Stimulated activated CD8-positive, alpha-beta memory T cell treated with anti-CD3 and anti-CD28 coated beads, Interleukin-12 subunit alpha, Interleukin-12 subunit beta, amount 100 ng/mL, for 24 hours (primary cell): Measurements from ENCODE around the gene NPC1.

Source experiments
- DNase-seq: peaks from one replicate; pipeline ENCODE4 v3.0.0-alpha.2; 2020; ENCODE audit errors: extremely low read depth

NPC1 gene

GRCh38 chr18:23548275-23548674 is 38.0 kb downstream of the NPC1 start:
- DNase-seq = no peak

DNA sequence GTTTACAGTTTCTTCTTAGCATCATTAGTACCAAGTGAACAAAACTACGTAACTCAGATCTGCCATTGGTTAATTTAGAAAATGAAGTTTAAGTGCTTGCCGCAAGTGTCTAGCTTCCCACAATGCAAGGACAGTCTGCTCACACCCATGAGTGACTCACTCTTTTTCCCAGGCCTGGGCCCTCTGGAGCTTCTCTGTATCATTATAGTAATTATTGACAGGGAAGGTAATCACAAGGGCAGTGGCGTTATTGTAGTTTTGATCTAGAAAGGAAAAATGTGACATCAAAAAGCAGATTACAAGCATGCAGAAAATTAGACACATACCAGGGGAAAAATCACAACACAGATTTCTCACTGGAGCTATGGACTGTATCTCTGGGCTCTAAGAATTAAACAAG is 38.5 kb downstream of the NPC1 start:
- no peak for DNase-seq

- no peak for DNase-seq
Observed at GRCh38 chr18:23547306-23547705, 39.0 kb downstream of the NPC1 start.

DNA sequence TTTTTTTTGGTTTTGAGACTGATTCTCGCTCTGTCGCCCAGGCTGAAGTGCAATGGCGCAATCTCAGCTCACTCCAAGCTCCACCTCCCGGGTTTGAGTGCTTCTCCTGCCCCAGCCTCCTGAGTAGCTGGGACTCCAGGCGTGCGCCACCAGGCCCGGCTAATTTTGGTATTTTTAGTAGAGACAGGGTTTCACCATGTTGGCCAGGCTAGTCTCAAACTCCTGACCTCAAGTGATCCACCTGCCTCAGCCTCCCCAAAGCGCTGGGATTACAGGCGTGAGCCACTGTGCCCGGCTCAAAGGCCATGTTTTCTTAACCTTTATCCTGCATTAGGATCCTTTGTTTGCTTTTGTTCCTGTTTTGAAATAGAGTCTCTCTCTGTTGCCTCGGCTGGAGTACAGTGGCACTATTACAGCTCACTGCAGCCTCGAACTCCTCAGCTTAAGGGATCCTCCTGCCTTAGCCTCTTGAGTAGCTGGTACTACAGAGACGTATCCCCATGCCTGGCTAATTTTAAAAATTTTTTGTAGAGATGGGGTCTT is 41.0 kb downstream of the NPC1 start:
- DNase-seq = no peak

DNA sequence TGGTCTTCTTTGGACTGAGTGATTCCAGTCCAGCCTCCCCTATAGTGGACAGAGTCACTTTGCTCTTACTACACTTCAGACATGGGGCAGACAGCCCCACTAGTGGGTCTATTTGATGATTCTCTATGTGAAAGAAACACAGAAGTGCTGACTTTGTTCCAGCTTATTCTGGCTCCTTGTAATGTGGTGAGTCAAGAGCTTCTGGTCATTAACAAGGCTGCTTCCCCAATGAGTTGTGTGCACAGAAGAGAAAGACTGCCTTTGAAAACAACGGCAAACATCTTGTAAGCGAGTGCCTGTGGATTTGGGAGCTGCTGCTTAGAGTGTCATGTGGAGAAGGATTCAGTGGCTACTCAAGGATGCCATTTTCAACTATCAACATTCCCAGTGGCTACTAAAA is 43.8 kb downstream of the NPC1 start:
- no peak for DNase-seq

- no peak for DNase-seq
Observed at GRCh38 chr18:23541349-23542093, 44.8 kb downstream of the NPC1 start.

- no peak for DNase-seq
Observed at GRCh38 chr18:23540867-23541266, 45.4 kb downstream of the NPC1 start.

DNA sequence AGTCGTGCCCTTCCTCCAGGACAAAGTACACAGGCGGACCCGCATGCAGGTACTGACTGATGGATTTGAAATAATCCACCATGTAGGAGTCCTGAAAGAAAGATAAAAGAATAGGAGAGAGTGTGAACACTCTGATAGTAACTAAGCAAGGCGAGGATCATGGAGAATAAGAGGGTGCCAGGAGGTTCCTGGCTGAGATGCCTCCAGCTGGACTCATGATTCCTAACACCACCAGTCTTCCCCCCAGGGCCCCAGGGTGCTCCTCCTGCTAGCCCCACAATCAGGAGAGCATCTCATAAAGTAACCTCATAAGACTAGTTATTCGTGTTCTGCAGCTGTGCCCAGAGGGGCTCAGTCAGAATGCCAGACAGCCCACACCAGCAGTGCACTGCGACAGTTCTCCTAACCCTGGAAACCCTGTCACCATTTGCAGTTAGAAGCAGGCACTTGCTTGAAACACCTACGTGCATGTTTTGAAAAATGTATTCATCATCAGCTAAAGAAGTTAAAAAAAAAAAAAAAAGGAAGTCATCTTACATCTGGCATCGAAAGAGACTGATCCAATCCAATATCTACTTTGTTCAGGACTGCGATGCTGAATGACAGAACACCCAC is 46.3 kb downstream of the NPC1 start:
- no peak for DNase-seq

GRCh38 chr18:23539296-23539695 is 47.0 kb downstream of the NPC1 start:
- DNase-seq = no peak

DNA sequence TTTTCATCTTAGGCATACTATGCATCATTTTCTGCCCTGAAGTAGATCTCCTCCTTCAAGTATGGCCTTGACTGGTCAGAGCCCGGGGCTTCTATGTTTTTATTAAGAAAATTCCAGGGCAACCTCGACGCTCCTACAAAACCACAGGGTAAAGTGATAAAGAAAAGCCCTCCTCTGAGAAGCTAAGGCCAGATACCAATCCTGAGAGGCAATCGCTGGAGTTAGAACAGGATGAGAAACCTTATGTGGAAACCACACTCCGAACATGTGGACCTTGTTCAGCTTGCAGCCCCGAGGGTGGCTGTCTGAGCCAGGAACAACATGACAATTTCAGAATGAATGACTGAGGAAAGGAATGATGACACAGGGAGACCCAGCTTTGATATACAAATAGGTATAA is 47.4 kb downstream of the NPC1 start:
- DNase-seq = no peak

- no peak for DNase-seq
Observed at GRCh38 chr18:23538001-23538400, 48.3 kb downstream of the NPC1 start.

GRCh38 chr18:23537274-23537673 is 49.0 kb downstream of the NPC1 start:
- no peak for DNase-seq

DNA sequence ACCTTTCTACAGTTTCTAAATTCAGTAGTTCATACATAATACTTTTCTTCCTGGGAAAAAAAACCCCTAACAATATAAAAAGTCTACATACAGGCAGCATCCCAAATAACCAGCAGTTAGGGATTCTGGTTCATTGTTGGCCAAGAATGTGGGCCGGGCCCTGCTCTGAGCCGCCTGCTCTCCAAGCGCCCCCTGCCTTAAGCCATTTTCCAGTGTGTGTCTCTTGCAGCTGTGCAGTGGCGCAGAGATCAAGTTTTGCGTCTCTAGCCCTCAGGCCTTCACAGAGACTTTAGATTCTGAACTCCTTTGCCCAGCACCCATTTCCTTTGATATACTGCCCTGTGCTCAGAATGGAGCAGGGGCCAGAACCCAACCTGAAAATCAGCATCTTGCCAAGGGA is 50.1 kb downstream of the NPC1 start:
- no peak for DNase-seq

DNA sequence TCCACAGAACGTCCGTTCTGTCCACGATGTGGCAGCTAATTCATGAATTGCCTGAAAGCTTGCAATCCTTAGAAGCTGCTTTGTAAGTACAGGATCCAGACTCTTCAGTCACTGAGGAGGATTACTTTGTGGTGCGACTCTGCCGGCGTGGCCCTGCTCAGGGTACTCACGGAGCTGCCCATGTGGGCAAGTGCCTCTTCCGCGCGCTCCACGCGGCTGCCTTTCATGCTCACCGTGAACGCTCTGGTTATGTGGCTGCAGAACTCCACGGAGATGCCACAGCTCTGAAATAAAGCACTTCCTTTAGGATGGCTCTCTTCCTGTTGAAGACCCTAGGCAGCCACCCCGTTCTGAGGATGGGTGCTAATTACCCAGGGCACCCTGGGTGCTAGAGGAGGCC is 52.0 kb downstream of the NPC1 start:
- DNase-seq = no peak

DNA sequence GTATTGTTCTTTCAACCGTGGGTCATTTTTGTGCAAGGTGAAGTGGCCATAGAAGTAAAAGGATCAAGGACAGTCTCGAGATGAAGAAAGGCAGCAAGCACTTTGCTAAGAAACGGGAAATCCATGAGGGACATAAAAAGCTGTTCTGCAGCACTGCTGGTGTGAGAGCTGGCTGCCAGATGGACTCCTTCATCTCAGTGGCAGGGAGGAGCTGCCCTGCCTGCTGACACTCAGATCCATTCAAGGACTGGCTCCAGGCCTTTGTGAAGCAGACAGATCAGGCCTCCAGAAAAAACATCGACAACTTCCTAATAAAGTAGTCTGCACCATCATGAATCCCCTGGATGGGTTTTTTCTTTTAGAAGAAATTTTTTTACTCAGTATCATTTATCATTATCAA is 53.5 kb downstream of the NPC1 start:
- DNase-seq = no peak

DNA sequence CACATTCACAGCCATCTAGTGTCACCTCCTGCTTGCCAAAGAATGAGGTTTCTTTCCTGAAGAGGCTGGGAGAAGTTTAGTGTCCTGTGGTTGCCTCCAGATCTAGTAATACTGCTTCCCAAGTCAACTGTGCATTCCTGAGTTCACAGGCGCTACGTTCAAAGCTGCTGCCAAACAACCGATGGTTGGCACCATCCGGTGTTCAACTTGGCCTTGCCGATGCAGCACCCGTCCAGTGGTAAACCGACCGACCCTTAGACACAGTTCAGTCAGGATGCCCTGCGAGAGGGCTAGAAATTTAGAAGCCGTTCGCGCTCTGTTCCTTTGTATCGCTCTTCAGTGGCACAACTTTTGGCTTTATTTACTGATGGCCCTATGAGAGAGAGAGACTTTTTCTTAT is 54.4 kb downstream of the NPC1 start:
- DNase-seq = no peak

DNA sequence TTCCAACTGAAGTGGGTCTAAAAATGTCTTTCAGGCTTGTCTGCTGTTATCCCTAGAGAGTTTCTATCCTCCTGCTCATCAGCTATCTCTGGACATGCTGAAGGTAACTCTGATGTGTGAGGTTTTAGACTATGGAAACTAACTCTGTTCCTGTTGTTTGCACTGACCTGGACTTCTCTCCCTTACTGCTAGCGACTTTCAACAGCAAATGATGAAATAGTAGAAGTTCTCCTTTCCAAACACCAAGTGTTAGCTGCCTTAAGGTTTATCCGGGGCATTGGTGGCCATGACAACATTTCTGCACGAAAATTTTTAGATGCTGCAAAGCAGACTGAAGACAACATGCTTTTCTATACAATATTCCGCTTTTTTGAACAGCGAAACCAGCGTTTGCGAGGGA is 56.1 kb downstream of the NPC1 start:
- no peak for DNase-seq

DNA sequence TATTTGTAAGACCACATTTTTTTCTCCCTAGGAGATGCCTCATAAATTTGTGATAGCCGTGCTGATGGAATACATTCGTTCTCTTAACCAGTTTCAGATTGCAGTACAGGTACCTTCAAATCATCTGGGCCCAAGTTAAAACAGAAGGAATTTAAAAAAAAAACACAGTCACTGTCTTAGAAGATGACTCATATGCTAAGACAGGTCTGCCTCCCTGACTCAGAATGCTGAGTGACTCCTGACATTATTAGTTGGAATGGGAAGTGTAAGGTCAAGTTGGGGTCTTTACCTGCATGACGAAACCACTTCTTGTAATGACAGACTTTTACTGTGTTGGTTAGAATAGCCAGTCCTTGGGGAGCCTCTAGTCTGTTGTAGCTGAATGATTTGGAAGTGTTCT is 56.7 kb downstream of the NPC1 start:
- DNase-seq = no peak

DNA sequence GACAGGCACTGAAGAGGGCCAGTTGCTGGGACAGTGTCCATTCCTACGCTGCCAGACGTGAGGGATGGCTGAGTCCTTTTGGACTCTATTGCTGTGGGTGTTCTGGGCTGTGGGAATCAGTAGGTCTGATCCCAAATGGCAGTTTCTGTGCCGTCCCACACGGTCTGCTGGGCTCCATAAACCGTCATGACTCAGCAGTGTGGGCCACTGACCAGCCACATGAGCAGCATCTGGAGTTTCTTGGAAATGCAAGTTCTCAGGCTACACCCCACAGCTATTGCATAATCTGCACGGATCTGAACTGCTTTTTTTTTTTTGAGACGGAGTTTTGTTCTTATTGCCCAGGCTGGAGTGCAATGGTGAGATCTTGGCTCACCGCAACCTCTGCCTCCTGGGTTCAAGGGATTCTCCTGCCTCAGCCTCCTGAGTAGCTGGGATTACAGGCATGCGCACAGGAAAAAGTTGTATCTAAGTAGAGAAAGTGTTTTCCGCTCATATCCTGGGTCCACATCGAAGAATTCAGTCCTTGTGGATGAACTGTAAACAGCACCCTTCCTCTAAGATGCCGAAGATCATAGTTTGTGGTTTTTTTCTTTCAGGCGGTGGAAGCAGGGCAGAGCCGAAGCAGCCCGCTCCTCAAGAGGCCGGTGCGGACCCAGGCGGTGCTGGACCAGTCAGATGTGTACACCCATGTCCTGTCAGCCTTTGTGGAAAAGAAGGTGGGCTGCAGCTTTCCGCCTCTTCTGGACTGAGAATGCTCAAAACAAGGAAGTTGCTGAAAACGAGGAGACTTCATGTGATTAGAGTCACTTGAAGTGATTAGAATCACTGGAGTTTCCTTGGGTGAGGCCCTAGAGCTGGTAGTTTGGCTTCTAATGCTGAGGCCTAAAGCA is 57.5 kb downstream of the NPC1 start:
- no peak for DNase-seq

DNA sequence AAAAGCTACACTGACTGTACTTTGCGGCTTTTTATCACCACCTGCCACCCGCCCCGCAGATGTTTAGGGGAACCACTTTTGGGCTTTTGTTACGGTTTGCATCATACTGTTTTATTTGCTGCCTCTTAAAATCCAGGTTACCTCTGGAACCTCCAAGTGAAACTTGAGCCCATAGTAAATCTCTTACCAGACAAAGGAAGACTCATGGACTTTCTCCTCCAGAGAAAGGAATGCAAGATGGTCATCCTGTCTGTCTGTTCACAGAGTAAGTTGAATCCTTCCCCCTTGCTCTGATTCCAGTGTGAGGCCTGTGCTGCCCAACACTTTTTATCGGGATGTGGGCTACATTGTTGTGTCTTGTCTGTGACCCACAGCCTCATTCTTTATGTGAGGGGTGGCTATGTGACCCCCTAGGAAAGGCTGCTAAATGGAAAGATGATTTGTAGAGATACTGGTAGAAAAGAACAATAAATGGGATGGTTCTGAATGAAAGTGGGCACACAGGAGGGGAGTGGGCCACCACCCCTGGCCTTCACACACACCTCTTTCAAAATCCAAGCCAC is 59.7 kb downstream of the NPC1 start:
- no peak for DNase-seq

DNA sequence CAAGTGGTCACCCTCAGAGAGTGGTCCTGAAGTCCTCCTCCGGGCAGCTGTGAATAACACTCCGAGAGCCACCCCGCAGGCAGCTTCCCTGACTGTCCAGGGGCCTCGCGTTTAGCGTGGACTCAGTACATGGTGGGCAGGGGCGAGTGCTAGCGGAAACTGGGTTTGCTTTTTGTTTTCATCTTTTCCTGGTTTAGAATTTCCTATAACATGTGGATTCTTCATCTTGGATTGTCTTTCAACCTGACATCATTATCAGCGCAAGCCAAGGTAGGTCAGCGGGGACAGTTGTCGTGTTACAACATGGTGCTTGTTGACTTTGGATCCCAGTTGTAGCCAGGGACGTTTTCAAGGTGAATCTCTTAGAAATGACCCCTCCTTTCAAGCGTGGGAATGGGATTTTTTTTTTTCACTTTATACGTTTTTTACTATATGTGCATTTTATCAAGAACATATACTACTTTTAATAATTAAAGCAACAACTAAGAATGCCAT is 62.0 kb downstream of the NPC1 start:
- no peak for DNase-seq
